Measurements from ENCODE around the gene ALG12.
"Not testable (repeated sequence)": the region's sequence is repeated elsewhere in the genome, so short reads cannot be mapped to it uniquely, and the experiment has no call there.

ALG12 gene

DNA sequence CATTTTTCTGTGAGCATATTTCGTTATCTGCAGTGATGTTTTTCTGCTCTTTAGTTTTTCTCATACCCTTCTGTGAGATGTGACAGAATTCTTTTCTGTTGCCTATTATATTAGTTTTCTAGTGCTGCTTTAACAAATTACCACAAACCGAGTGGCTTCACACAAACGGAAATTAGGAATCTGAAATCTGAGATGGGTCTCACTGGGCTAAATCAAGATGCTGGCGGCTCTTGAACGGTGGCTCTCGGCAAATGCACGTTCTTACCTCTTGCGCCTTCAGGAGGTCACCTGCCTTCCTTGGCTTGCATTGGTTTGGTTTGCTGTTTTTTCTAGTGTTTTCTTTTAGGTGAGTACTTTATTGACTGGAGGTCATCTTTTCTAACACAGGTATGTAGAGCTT is 51.6 kb downstream of the ALG12 start:
- DNase-seq (ENCODE audit: low read depth): no peak

- no peak for DNase-seq (ENCODE audit: low read depth)
Observed at GRCh38 chr22:49866134-49866533, 52.1 kb downstream of the ALG12 start.

DNA sequence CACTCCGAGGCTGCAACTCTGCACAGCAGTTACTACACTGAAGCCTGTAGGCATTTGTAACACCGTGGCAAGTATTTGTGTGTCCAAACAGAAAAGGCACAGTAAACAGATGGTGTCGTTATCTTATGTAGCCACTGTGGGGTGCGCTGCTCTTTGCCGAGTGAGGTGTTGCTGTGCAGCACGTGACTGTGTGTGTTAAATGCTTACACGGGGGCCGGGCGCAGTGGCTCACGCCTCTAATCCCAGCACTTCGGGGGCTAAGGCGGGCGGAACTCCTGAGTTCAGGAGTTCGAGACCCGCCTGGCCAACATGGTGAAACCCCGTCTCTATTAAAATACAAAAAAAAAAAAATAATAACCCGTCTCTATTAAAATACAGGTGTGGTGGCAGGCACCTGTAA is 53.1 kb downstream of the ALG12 start:
- no peak for DNase-seq (ENCODE audit: low read depth)

DNA sequence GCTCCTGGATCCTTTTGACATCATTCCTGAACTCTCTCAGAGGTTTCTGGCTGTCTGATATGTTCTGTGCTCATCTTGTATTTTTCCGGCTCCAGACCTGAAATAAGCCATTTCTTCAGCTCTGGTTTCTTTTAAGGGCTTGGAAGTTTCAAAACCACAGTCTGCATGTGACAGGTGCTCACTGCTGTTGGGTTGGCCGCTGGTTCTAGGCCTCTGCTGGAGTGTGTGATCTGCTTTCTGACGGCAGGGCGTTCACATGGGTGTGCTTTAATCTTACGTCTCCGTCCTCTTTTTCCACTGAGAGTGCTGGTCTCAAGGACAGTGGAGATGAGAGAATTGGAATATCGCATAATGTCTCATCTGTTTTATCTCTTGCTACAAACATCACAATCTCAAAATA is 54.3 kb downstream of the ALG12 start:
- DNase-seq (ENCODE audit: low read depth): no peak

DNA sequence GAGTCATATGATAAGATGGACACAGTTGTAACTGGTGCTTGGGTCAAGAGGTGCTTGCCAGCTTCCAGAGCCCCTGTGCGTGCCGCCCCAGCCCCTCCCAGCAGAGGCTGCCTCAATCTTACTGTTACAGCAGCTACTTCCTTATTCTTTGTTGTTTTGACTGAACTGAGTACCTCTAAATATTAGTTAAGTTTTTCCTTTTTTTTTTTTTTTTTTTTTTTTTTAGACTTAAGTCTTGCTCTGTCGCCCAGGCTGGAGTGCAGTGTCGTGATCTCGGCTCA is 55.8 kb downstream of the ALG12 start:
- no peak for DNase-seq (ENCODE audit: low read depth)

- DNase-seq (ENCODE audit: low read depth): no peak
Observed at GRCh38 chr22:49861642-49862495, 56.4 kb downstream of the ALG12 start.

DNA sequence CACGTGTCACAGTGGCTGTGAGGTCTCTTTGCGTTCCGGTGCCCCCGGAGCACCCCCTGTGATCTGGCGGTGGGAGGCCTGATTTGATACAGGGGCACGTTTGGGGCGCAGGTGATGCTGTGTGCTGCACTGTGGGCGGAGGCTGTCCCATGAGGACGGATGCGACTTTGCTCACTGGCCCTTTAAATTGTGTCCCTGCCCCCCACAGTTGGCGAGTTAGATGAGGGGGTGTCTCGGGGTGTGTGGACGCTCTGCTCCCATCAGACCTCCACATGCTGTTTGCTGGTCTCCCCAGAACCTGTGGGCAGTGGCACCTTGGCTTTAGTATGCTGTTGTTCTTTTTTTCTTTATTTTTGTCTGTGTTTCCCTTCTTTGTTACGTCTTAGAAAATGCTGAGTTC is 59.4 kb downstream of the ALG12 start:
- no peak for DNase-seq (ENCODE audit: low read depth)

- no peak for DNase-seq (ENCODE audit: low read depth)
Observed at GRCh38 chr22:49856766-49857618, 61.2 kb downstream of the ALG12 start.

- DNase-seq (ENCODE audit: low read depth): no peak
Observed at GRCh38 chr22:49856343-49856742, 61.9 kb downstream of the ALG12 start.

DNA sequence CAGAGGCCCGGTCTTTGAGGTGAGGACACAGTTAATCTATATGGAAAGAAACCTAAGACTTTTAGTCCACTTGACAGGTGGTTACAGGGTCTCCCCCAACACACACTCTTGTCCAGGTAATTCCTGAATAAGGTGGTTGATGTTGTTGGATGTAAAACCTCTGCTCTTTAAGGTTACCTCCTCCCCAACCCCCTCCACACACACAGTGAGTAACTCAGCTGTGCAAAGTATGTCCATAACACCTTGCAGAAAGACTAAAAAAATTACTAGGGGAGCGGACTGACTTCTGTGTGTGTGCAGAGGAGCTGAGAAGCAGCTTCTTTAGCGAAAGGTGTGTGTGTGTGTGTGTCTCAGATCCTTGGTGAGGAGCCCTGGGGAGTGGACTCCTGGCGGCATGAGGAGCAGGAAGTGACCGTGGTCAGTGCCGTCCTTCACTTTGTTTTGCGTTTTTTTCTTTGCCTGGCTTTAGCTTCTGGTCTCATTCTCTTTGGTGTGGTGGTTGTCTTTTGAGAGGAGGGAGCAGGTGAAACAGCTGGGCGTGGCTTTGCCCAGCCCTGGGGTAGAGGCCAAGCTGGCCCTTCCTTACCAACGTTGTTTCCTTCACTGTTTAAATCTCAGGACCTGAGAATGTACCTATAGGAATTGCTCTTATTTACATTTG is 62.9 kb downstream of the ALG12 start:
- DNase-seq (ENCODE audit: low read depth): no peak

DNA sequence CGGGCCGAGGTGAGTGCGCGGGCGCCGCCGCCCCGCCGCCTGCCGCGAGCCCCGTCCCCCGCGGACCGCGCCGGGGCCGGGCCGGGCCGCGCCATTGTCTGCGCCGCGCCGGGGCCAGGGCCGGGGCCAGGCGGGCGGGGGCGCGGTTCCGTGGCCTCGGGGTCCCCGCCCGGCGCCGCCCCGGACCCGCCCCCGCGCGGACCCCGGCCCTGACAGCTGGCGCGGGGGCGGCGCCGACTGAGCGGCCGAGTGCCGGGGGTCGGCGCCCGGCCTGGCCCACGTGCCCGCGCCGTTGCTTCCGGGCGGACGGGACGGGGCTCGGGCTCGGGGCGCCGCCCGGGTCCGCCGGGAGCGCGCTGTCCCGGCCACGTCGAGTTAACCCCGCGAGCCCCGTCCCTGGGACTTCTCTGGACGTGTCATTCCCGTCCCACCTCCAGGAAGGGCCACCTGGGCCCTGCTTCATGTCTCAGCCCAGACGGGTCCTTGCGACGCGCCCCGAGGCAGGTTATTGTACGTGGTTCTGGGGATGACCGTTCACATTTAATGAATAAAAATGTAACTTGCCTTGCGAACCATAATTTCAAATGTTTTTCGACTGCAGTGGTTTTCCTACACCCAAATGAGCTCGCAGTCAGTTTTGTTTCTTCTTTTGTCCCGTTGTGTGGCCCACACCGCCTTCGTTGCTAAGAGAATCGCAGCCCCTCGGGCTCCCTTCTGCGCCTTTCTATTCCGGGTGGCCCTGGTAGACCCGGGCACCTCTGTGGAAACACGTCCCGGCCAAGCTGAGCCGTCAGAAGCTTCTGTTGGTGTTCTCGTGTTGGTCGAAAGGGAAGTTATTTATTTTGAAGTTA is 64.0 kb downstream of the ALG12 start:
- no peak for DNase-seq (ENCODE audit: low read depth)

DNA sequence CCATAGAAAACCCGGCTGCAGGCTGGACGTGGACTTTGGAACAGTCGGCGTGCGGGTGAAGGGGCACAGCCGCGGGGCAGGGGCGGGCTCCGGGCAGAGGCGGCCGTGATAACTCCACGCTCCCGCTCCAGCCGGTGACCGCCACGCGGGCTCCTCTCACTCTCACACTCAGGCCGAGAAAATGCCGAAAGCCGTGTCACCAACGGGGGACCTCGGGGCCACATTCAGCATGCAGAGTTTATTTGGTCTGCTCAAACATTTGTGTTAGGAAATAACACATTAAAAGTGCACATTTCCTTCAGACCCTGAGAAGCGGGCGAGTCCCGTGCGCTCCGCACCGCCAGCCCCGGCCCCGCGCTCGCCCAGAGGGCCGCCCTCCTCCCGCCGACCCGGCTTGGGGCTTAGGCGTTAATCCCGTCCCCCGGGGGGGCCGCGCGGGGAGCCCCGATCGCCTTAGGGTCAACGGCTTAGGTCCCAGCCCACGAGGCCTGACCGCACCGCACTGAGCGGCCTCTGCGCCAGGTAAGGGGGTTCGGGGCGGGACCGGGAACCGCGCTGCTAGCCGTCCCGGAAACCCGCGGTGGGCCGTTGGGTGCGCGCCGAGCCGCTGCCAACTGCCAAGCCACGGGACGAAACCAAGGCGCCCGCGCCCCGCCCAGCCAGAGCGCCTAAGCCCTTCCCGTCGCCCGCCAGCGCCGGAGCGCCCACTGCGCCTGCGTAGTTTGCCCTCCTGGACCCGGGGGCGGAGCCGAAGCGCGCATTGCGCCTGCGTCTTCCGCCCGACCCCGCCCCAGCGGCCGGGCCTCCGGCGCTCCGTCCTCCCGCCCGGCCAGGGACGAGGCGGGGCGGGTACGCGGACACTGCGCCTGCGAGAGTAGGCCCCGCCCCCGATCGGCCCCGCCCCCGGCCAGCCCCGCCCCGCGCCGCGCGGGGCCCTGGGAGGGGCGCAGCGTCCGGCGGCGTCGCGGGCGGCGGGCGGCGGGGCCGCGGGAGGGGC is 65.0 kb downstream of the ALG12 start, which contains the start of gene ZBED4:
Gene ZBED4, plus strand, starts transcription at position 947 of the 997 bp plus-strand sequence. CDS start 29,819 bp downstream, outside the sequence.
- peak; percentile 92 for DNase-seq (ENCODE audit: low read depth)

GRCh38 chr22:49852568-49852897 is 65.7 kb downstream of the ALG12 start:
- not testable (repeated sequence) for DNase-seq (ENCODE audit: low read depth)

DNA sequence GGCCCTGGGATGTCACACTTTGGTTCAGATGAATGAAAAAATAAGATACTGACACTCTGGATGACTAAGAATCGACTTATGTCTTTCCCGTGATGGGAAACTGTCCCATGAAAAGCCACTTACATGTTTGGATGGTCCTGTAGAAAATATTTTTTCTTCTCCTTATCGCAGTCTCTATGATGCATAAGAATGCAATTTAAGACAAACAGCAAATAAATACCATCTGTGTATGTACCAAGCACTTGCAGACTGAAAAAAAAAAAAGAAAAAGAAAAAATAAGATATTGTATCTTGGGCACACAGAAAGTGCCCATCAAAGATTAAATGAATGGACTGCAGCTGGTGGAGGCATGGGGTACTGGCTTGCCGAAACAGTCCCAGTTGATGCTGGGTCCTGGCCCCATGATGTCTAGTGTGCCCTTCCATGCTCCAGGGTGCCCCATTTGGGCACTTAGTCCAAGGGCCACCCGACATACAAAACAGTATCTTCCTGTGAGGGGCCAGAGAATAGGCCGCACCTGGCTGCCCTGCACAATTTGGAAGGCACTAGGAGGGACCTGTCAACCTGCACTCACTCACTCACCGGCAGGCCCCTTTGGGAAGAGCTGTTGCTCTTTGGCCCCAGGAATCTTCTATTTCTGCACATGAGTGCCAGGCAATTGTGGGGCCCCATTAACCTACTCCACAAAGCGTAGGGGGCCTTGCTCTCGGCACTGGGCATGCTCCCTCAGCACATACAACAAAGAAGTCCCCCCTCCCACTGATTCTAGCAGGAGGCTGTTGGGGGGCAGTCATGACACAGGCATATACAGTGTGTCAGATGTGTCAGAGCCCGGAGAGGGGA is 67.1 kb downstream of the ALG12 start:
- DNase-seq (ENCODE audit: low read depth): no peak
